PC-3 (cell line): ENCODE data around the gene TSNAXIP1.

Source experiments
- CTCF ChIP-seq: fragments of 300-600 bp; sonication (generic); conservative IDR thresholded peaks from 2 replicates; pipeline ENCODE4 v1.5.1; 2017; ENCODE audit warnings: antibody characterized with exemption, low read depth, mild to moderate bottlenecking, low read length
- EZH2 ChIP-seq: fragments of 300-600 bp; sonication (generic); IDR thresholded peaks from one replicate; pipeline ENCODE4 v1.6.1; 2017; ENCODE audit warnings: antibody characterized with exemption, mild to moderate bottlenecking, low read length; ENCODE audit not compliant: unreplicated experiment
- EZH2phosphoT487 ChIP-seq: fragments of 300-600 bp; sonication (generic); IDR thresholded peaks from 2 replicates; pipeline ENCODE4 v1.6.1; 2018; ENCODE audit warnings: mild to moderate bottlenecking, antibody characterized with exemption, low read length, borderline replicate concordance

GRCh38 chr16:67782567-67783352 is 23.9 kb upstream of the TSNAXIP1 start:
- TF ChIP-seq CTCF (no peak), EZH2 (no peak), EZH2phosphoT487 (no peak)
